B cell (primary cell): ENCODE results near the gene CCT6B. TPM values are rescaled to one million over a fixed set of nuclear protein-coding genes. Genes with fewer than 3 reads are reported as not detected.

Experiments
- ATAC-seq: fragments of 200-7000 bp; cut with Tn5 transposase; one replicate; pipeline ENCODE4 v1.10.0; 2021; ENCODE audit warnings: low read depth, mild to moderate bottlenecking, moderate number of reproducible peaks, moderate library complexity
- CTCF ChIA-PET: fragments of 350-600 bp; sonication (Branson Sonifier 250); formaldehyde crosslinking; loops from one replicate; lab custom pipeline; 2021; ENCODE audit warnings: antibody characterized with exemption, inconsistent platforms; lab: Charles Lee
- POLR2A ChIA-PET: fragments of 350-600 bp; sonication (Branson Sonifier 250); formaldehyde crosslinking; loops from one replicate; lab custom pipeline; 2021; ENCODE audit warnings: antibody characterized with exemption; lab: Charles Lee
- DNase-seq: peaks from one replicate; pipeline ENCODE4 v3.0.0; 2013
- H2AFZ ChIP-seq: 2 replicates; pipeline ENCODE4 v1.6.1; 2012; ENCODE audit warnings: mild to moderate bottlenecking, low read depth, low read length; ENCODE audit not compliant: insufficient read depth, poor library complexity, severe bottlenecking
- H3K27ac ChIP-seq, 2 donors: 1 replicate in 1 of 2; 2 replicates in 1 of 2; pipeline ENCODE4 v1.5.1; 2012 to 2013; ENCODE audit warnings: low read length in 2 of 2, mild to moderate bottlenecking in 2 of 2, moderate library complexity in 1 of 2
- H3K27me3 ChIP-seq, 4 experiments: fragments of 200-600 bp in 1 of 4; sonication (generic) in 1 of 4; replicated peaks in 1 of 4; 1 replicate in 2 of 4; 2 replicates in 2 of 4; pipeline versions ENCODE4 v1.6.1 to v1.7.0; 2013 to 2016; ENCODE audit warnings: low read length in 3 of 4, mild to moderate bottlenecking in 2 of 4, mixed read lengths in 1 of 4, moderate library complexity in 1 of 4; ENCODE audit not compliant: insufficient read depth in 4 of 4, control insufficient read depth in 3 of 4; ENCODE audit errors: control extremely low read depth in 1 of 4
- H3K36me3 ChIP-seq, 2 experiments: replicated peaks in 1 of 2; 1 replicate in 1 of 2; 2 replicates in 1 of 2; pipeline versions ENCODE4 v1.6.1 to v1.7.1; 2013; ENCODE audit warnings: low read length in 1 of 2; ENCODE audit not compliant: insufficient read depth in 2 of 2, control insufficient read depth in 1 of 2; ENCODE audit errors: control extremely low read depth in 1 of 2, extremely low read depth in 1 of 2
- H3K4me1 ChIP-seq, 2 donors: fragments of 200-600 bp in 1 of 2; sonication (generic) in 1 of 2; 1 replicate in 1 of 2; 2 replicates in 1 of 2; pipeline versions ENCODE4 v1.5.1 to v1.6.1; 2013 to 2017; ENCODE audit warnings: low read length in 2 of 2; ENCODE audit not compliant: control insufficient read depth in 2 of 2, insufficient read depth in 2 of 2
- H3K4me2 ChIP-seq: replicated peaks from 2 replicates; pipeline ENCODE3; 2012; ENCODE audit warnings: mild to moderate bottlenecking, low read depth, low read length; ENCODE audit not compliant: poor library complexity, severe bottlenecking
- H3K4me3 ChIP-seq, 5 experiments: fragments of 200-600 bp in 1 of 5; sonication (generic) in 1 of 5; 1 replicate in 3 of 5; 2 replicates in 2 of 5; pipeline versions ENCODE4 v1.5.1 to v1.7.0; 2011 to 2016; ENCODE audit warnings: low read length in 4 of 5, mild to moderate bottlenecking in 4 of 5, low read depth in 2 of 5, control low read depth in 1 of 5, moderate library complexity in 1 of 5; ENCODE audit not compliant: insufficient read depth in 1 of 5; ENCODE audit errors: control extremely low read depth in 1 of 5, extremely low read depth in 1 of 5
- H3K79me2 ChIP-seq: fragments of 200-600 bp; sonication (generic); one replicate; pipeline ENCODE4 v1.6.0; 2016; ENCODE audit warnings: low read length; ENCODE audit not compliant: control insufficient read depth, insufficient read depth
- H3K9ac ChIP-seq: fragments of 200-600 bp; sonication (generic); 2 replicates; pipeline ENCODE4 v1.6.1; 2017; ENCODE audit warnings: mild to moderate bottlenecking, low read length, moderate library complexity
- H3K9me3 ChIP-seq, 3 donors: one replicate each; pipeline versions ENCODE4 v1.6.1 to v1.7.1; 2013; ENCODE audit warnings: low read length in 2 of 3; ENCODE audit not compliant: control insufficient read depth in 2 of 3, insufficient read depth in 1 of 3; ENCODE audit errors: control extremely low read depth in 1 of 3
- H4K20me1 ChIP-seq: 2 replicates; pipeline ENCODE4 v1.6.0; 2012; ENCODE audit warnings: mild to moderate bottlenecking, low read length; ENCODE audit not compliant: insufficient read depth, control insufficient read depth, poor library complexity, severe bottlenecking
- H3K27ac Mint-ChIP-seq: one replicate; pipeline ENCODE4 v1.8.0; 2021; ENCODE audit warnings: mixed read lengths
- H3K27me3 Mint-ChIP-seq: one replicate; pipeline ENCODE4 v1.8.0; 2021; ENCODE audit warnings: mixed read lengths
- H3K4me1 Mint-ChIP-seq: one replicate; pipeline ENCODE4 v1.8.0; 2021; ENCODE audit warnings: mixed read lengths
- H3K4me3 Mint-ChIP-seq: one replicate; pipeline ENCODE4 v1.8.0; 2021; ENCODE audit warnings: mixed read lengths
- H3K9me3 Mint-ChIP-seq: one replicate; pipeline ENCODE4 v1.8.0; 2022; ENCODE audit warnings: mixed read lengths; ENCODE audit not compliant: insufficient read depth
- EZH2 ChIP-seq: IDR thresholded peaks from 2 replicates; pipeline ENCODE4 v1.6.1; 2012; ENCODE audit warnings: borderline replicate concordance, low read depth, mild to moderate bottlenecking, moderate library complexity, low read length; ENCODE audit not compliant: insufficient read depth, poor library complexity, severe bottlenecking
- WGBS: methylation state at CpG from one replicate; pipeline ENCODE4 v1.1.5; 2013; ENCODE audit warnings: missing lambda C conversion rate; ENCODE audit not compliant: insufficient coverage; 5-methylcytosine and 5-hydroxymethylcytosine counted together
- intact Hi-C: fragments of 100-400 bp; cut with micrococcal nuclease; formaldehyde crosslinking; loops from one replicate; pipeline ENCODE4 v1.10.0; 2022
- polyA plus RNA-seq: library from polyadenylated mRNA; depleted of rRNA; stranded (reverse); fragments of >200 nt; gene quantifications from 2 replicates; pipeline ENCODE4 v1.2.3, GENCODE V29; 2012
- total RNA-seq, 2 donors: library from RNA; stranded (reverse); fragments of 120-200 nt in 1 of 2; gene quantifications; 1 replicate in 1 of 2; 2 replicates in 1 of 2; pipeline versions ENCODE4 v1.2.3 to v1.2.4, GENCODE V29; 2013 to 2022
- TF ChIP-seq, protein P1 (sequence below): fragments of 200-600 bp; IDR thresholded peaks from one replicate; pipeline ENCODE4 v1.8.0; 2022; ENCODE audit warnings: antibody characterized with exemption, mild to moderate bottlenecking

CCT6B gene
- total and polyA plus RNA-seq, 2 donors (not counting 1 experiment from before 2014, with no cell fraction given) = 0.82 to 2.6 TPM

DNA sequence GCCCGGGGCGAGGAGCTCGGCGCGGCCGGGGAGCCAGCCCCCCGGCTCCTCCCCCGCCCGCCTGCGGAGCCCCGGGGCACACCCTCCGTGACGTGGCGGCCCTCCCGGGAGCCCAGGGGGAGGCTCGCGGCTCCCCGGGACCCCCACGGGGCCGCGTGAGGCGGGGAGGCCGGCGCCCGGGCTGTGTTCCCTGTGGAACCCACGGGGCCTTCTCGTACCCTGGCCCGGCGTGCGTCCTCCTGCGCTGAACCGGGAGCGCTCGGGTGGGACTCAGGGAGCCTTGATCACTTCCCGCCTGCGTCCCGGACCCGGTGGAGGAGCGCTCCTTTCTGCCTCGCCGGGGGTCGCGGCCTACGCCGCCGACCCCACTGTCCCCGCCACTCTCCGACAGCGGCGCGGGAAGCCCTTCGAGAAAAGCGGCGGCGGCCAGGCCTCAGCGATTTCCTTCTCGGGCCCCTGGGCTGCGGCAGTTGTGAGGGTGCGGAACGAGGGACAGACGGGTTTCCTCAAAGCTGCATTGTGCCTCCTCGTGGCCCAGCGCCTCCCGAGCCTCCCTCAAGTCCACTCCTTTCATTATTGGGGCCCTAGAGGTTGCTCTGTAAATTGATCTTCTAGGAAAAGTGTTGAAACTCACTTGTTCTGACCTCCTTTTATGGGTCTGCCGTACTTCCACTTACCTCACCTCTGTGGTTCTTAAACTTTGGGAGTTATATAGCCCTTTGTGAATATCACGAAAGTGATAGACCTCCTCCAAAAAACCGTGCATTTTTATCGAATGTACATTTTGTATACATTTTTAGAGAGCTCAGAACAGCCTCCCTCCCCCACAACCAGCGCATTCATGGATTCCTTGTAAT is 19.6 kb upstream of the CCT6B start:
- WGBS = under 1% methylated on average over 57 of the region's 69 CpGs
- no peaks in the 10 kb centered on the region for H3K27me3 Mint-ChIP-seq
- H3K36me3 ChIP-seq = peaks cover 4 to 6% of the 10 kb centered on the region in 2 experiments
- peaks cover 28% of the 10 kb centered on the region for H3K4me1 Mint-ChIP-seq
- intact Hi-C loops = loop anchor here (1.0 to 5.0 kb wide), 8 partner anchors 20 to 784 kb away; partner anchors contain the start of genes AP2B1, CCT6B, RFFL and SLFN5
- ChIA-PET POLR2A (interaction anchor here (1.5 to 2.0 kb wide), 3 partner anchors 19 to 109 kb away, joined by 3 to 7 read pairs (median 5); partner anchors contain the start of genes CCT6B and ZNF830), CTCF (interaction anchor here (1.0 to 3.2 kb wide), 11 partner anchors 11 to 561 kb away, joined by 3 to 16 read pairs (median 4); partner anchors contain the start of genes CCT6B, RAD51D, RFFL and ZNF830)
- peak overlapping the region; percentile 95 to 99 for H3K27ac ChIP-seq
- no peaks in the 10 kb centered on the region for H3K9me3 ChIP-seq
- H2AFZ ChIP-seq = peak overlapping the region; percentile 90
- no peak for TF ChIP-seq EZH2
- TF ChIP-seq, protein P1, sequence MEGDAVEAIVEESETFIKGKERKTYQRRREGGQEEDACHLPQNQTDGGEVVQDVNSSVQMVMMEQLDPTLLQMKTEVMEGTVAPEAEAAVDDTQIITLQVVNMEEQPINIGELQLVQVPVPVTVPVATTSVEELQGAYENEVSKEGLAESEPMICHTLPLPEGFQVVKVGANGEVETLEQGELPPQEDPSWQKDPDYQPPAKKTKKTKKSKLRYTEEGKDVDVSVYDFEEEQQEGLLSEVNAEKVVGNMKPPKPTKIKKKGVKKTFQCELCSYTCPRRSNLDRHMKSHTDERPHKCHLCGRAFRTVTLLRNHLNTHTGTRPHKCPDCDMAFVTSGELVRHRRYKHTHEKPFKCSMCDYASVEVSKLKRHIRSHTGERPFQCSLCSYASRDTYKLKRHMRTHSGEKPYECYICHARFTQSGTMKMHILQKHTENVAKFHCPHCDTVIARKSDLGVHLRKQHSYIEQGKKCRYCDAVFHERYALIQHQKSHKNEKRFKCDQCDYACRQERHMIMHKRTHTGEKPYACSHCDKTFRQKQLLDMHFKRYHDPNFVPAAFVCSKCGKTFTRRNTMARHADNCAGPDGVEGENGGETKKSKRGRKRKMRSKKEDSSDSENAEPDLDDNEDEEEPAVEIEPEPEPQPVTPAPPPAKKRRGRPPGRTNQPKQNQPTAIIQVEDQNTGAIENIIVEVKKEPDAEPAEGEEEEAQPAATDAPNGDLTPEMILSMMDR = peak; percentile 63
- H3K27ac Mint-ChIP-seq = peak overlapping the region; percentile 97
- peak overlapping the region; percentile 80 for H3K4me2 ChIP-seq
- no peaks in the 10 kb centered on the region for H3K27me3 ChIP-seq
- DNase-seq (peak; percentile 88), ATAC-seq (peak; percentile 91)
- H3K79me2 ChIP-seq = peaks cover 28% of the 10 kb centered on the region
- peak overlapping the region; percentile 93 for H3K9ac ChIP-seq
- H3K9me3 Mint-ChIP-seq = no peaks in the 10 kb centered on the region
- H3K4me3 Mint-ChIP-seq = peak overlapping the region; percentile 98
- H3K4me3 ChIP-seq = peak overlapping the region; percentile 8 to 98 (median 93)
- no peaks in the 10 kb centered on the region for H4K20me1 ChIP-seq
- peaks cover 15 to 16% of the 10 kb centered on the region in 2 donors for H3K4me1 ChIP-seq
